DOHH2 (cell line): ENCODE measurements around the gene KIF1A.
"Not testable (repeated sequence)": the region's sequence is repeated elsewhere in the genome, so short reads cannot be mapped to it uniquely, and the experiment has no call there.

Experiments
- H3F3A ChIP-seq: fragments of 200-600 bp; sonication (generic), shearing (Covaris generic); 2 replicates; pipeline ENCODE4 v1.6.0; 2016; ENCODE audit warnings: antibody characterized with exemption, mild to moderate bottlenecking; ENCODE audit not compliant: control insufficient read depth, insufficient read depth
- H3K27ac ChIP-seq: fragments of 200-600 bp; sonication (generic); 2 replicates; pipeline ENCODE4 v1.5.1; 2014; ENCODE audit warnings: low read depth, mild to moderate bottlenecking, low read length, moderate library complexity
- H3K27me3 ChIP-seq: fragments of 200-600 bp; sonication (generic); 2 replicates; pipeline ENCODE4 v1.6.1; 2014; ENCODE audit warnings: mild to moderate bottlenecking, low read length, mixed read lengths; ENCODE audit not compliant: control insufficient read depth
- H3K36me3 ChIP-seq: fragments of 200-600 bp; sonication (generic); 2 replicates; pipeline ENCODE4 v1.6.1; 2014; ENCODE audit warnings: mild to moderate bottlenecking, low read length, moderate library complexity, mixed read lengths; ENCODE audit not compliant: control insufficient read depth
- H3K4me1 ChIP-seq: fragments of 200-600 bp; sonication (generic); 2 replicates; pipeline ENCODE4 v1.6.1; 2014; ENCODE audit warnings: mild to moderate bottlenecking, low read length, mixed read lengths; ENCODE audit not compliant: control insufficient read depth
- H3K4me2 ChIP-seq: fragments of 200-600 bp; sonication (generic); 2 replicates; pipeline ENCODE4 v1.6.0; 2014; ENCODE audit warnings: mild to moderate bottlenecking, low read length, moderate library complexity
- H3K4me3 ChIP-seq: fragments of 200-600 bp; sonication (generic); 2 replicates; pipeline ENCODE4 v1.5.1; 2014; ENCODE audit warnings: mild to moderate bottlenecking, low read length, mixed read lengths
- H3K79me2 ChIP-seq: fragments of 200-600 bp; sonication (generic); 2 replicates; pipeline ENCODE4 v1.6.1; 2014; ENCODE audit warnings: mild to moderate bottlenecking, low read length, mixed read lengths; ENCODE audit not compliant: control insufficient read depth
- H3K9me2 ChIP-seq: fragments of 200-600 bp; sonication (generic); replicated peaks from 2 replicates; pipeline ENCODE4 v1.6.1; 2014; ENCODE audit warnings: mild to moderate bottlenecking, low read length, mixed read lengths; ENCODE audit not compliant: control insufficient read depth
- H3K9me3 ChIP-seq: fragments of 200-600 bp; sonication (generic); 2 replicates; pipeline ENCODE4 v1.6.1; 2014; ENCODE audit warnings: antibody characterized with exemption, low read length, mixed read lengths; ENCODE audit not compliant: control insufficient read depth, insufficient read depth
- H4K20me1 ChIP-seq: fragments of 200-600 bp; sonication (generic); 2 replicates; pipeline ENCODE4 v1.6.0; 2014; ENCODE audit warnings: low read depth, mild to moderate bottlenecking, antibody characterized with exemption, low read length, moderate library complexity; ENCODE audit not compliant: control insufficient read depth, insufficient read depth
- CTCF ChIP-seq: fragments of 200-600 bp; sonication (generic); IDR thresholded peaks from one replicate; pipeline ENCODE4 v1.5.1; 2014; ENCODE audit warnings: antibody characterized with exemption, mild to moderate bottlenecking, low read depth, low read length; ENCODE audit not compliant: poor library complexity, severe bottlenecking
- EZH2phosphoT487 ChIP-seq: fragments of 200-600 bp; sonication (generic); IDR thresholded peaks from 2 replicates; pipeline ENCODE4 v1.6.1; 2017; ENCODE audit warnings: borderline replicate concordance, mild to moderate bottlenecking, antibody characterized with exemption, low read length, moderate library complexity, mixed read lengths

The KIF1A gene

GRCh38 chr2:240781471-240782220 lies 38.4 kb downstream of the KIF1A start:
- Histone ChIP-seq H4K20me1 (no peaks in the 10 kb centered on the region), H3K9me2 (no peaks in the 10 kb centered on the region), H3F3A (no peaks in the 10 kb centered on the region), H3K4me2 (no peak overlapping the region), H3K27me3 (no peaks in the 10 kb centered on the region), H3K4me1 (no peaks in the 10 kb centered on the region), H3K4me3 (no peak overlapping the region), H3K9me3 (peaks cover 6% of the 10 kb centered on the region; the same call in 1 of the 2 replicates), H3K79me2 (no peaks in the 10 kb centered on the region), H3K27ac (no peak overlapping the region), H3K36me3 (no peaks in the 10 kb centered on the region)
- TF ChIP-seq CTCF (no peak), EZH2phosphoT487 (no peak)

GRCh38 chr2:240780023-240780700 lies 39.9 kb downstream of the KIF1A start:
- H3K4me1 ChIP-seq: no peaks in the 10 kb centered on the region
- no peak overlapping the region for H3K27ac ChIP-seq
- no peaks in the 10 kb centered on the region for H3K27me3 ChIP-seq
- peaks cover 6% of the 10 kb centered on the region; the same call in 1 of the 2 replicates for H3K9me3 ChIP-seq
- H3F3A ChIP-seq: no peaks in the 10 kb centered on the region
- H3K4me2 ChIP-seq: no peak overlapping the region
- H3K9me2 ChIP-seq: no peaks in the 10 kb centered on the region
- H3K4me3 ChIP-seq: no peak overlapping the region
- TF ChIP-seq CTCF: no peak
- TF ChIP-seq EZH2phosphoT487: no peak
- no peaks in the 10 kb centered on the region for H4K20me1 ChIP-seq
- no peaks in the 10 kb centered on the region for H3K36me3 ChIP-seq
- no peaks in the 10 kb centered on the region for H3K79me2 ChIP-seq

- not testable (repeated sequence) for H3K27ac ChIP-seq, H3K27me3 ChIP-seq, H3K9me3 ChIP-seq, H3K4me2 ChIP-seq, H3K36me3 ChIP-seq, H3F3A ChIP-seq, H3K79me2 ChIP-seq, H3K4me3 ChIP-seq, H3K4me1 ChIP-seq, H4K20me1 ChIP-seq, H3K9me2 ChIP-seq
Measured at GRCh38 chr2:240779250-240779832, 40.7 kb downstream of the KIF1A start.

GRCh38 chr2:240778426-240778825 lies 41.6 kb downstream of the KIF1A start:
- H3K4me2 ChIP-seq: no peak overlapping the region
- H3K9me2 ChIP-seq: no peaks in the 10 kb centered on the region
- no peak overlapping the region for H3K27ac ChIP-seq
- peaks cover under 1% of the 10 kb centered on the region; the same call in 1 of the 2 replicates for H3K9me3 ChIP-seq
- H3K36me3 ChIP-seq: no peaks in the 10 kb centered on the region
- no peaks in the 10 kb centered on the region for H4K20me1 ChIP-seq
- no peaks in the 10 kb centered on the region for H3F3A ChIP-seq
- H3K79me2 ChIP-seq: no peaks in the 10 kb centered on the region
- H3K4me3 ChIP-seq: no peak overlapping the region
- H3K27me3 ChIP-seq: no peaks in the 10 kb centered on the region
- TF ChIP-seq CTCF: no peak
- no peak for TF ChIP-seq EZH2phosphoT487
- no peaks in the 10 kb centered on the region for H3K4me1 ChIP-seq
